ENCODE results near the gene DCANP1. TPM values are rescaled to one million over a fixed set of nuclear protein-coding genes. Genes with fewer than 3 reads are reported as not detected.

The DCANP1 gene
- total and polyA plus RNA-seq, 2 of the 13 experiments (the other 11 are each of a cell fraction or from before 2014, with no cell fraction given) = not detected

GRCh38 chr5:135441919-135442318 lies 5.2 kb downstream of the DCANP1 start:
- WGBS (ENCODE audit: low lambda C conversion rate) = 18% methylated on average over 4 of the region's 4 CpGs
- Histone ChIP-seq H3K36me3 (replicated peaks in 1 of 2; ENCODE audit: control insufficient read depth in 1 of 2, insufficient read depth in 2 of 2, low read length in 2 of 2) (no peaks in the 10 kb centered on the region), H3K9me3 (ENCODE audit: low read length) (no peaks in the 10 kb centered on the region), H2AFZ (ENCODE audit: low read length) (no peak overlapping the region), H3K79me2 (ENCODE audit: insufficient read depth, low read length) (no peaks in the 10 kb centered on the region), H3K4me2 (ENCODE audit: low read depth, low read length) (no peak overlapping the region), H3K4me1 (ENCODE audit: insufficient read depth, low read length) (peaks cover 14% of the 10 kb centered on the region), H3K27ac (ENCODE audit: extremely low read length, insufficient read depth, low read length) (no peak overlapping the region), H4K20me1 (ENCODE audit: insufficient read depth, low read length) (no peaks in the 10 kb centered on the region), H3K9ac (ENCODE audit: insufficient read depth, low read depth, low read length) (no peak overlapping the region), H3K27me3 (ENCODE audit: control insufficient read depth in 1 of 2, insufficient read depth in 2 of 2, low read length in 2 of 2) (peaks cover 6 to 68% of the 10 kb centered on the region in 2 experiments; a peak in 4 of 5 replicates), H3K4me3 (replicated peaks in 1 of 3; ENCODE audit: insufficient read depth in 1 of 3, low read depth in 2 of 3, low read length in 3 of 3) (no peak overlapping the region)
- BruUV-seq (replicated peaks) = no TSS peak
- in situ Hi-C loops (cut with HindIII; ENCODE audit: extremely low pct_ligation_motif_present, low pct_unique_long_range_greater_than_20kb) (no loop called here), intact Hi-C loops (cut with micrococcal nuclease; ENCODE audit: unreplicated experiment) (no loop called here)
- DNase-seq (ENCODE audit: low spot score) = no peak
- POLR2A ChIA-PET = no interaction called here
- TF ChIP-seq JUN (CRISPR knock-in tag; IDR thresholded peaks at IDR 0.05) (no peak), ZNF484 (CRISPR knock-in tag; IDR thresholded peaks at IDR 0.05; ENCODE audit: borderline replicate concordance, low read depth) (no peak), RXRA (CRISPR knock-in tag; IDR thresholded peaks at IDR 0.05) (no peak), IRX3 (CRISPR knock-in tag; IDR thresholded peaks at IDR 0.05; ENCODE audit: borderline replicate concordance, low read depth) (no peak), FOXO1 (CRISPR knock-in tag; IDR thresholded peaks at IDR 0.05) (no peak), ZBTB39 (CRISPR knock-in tag; IDR thresholded peaks at IDR 0.05) (no peak), HMG20A (CRISPR knock-in tag; IDR thresholded peaks at IDR 0.05; ENCODE audit: borderline replicate concordance) (no peak), SYNCRIP (IDR thresholded peaks at IDR 0.05; ENCODE audit: insufficient read depth, low read depth, low read length) (no peak)
- ATAC-seq = no peak
- CTCF ChIA-PET (ENCODE audit: low intra/inter-chr PET ratio, low total read pairs) = no interaction called here
- no peak for FAIRE-seq

All from HepG2 (cell line).